GM21367 (cell line): Measurements from ENCODE around the gene JMJD1C.
"Not testable (repeated sequence)": the region's sequence is repeated elsewhere in the genome, so short reads cannot be mapped to it uniquely, and the experiment has no call there.

Source experiments
- ATAC-seq: cut with Tn5 transposase; IDR thresholded peaks from one replicate; pipeline ENCODE4 v1.9.1; 2021; ENCODE audit not compliant: unreplicated experiment

The JMJD1C gene

GRCh38 chr10:63407136-63407662 lies 58.6 kb downstream of the JMJD1C start:
- no peak for ATAC-seq

- ATAC-seq = no peak
Measured at GRCh38 chr10:63396133-63396761, 69.5 kb downstream of the JMJD1C start.

DNA sequence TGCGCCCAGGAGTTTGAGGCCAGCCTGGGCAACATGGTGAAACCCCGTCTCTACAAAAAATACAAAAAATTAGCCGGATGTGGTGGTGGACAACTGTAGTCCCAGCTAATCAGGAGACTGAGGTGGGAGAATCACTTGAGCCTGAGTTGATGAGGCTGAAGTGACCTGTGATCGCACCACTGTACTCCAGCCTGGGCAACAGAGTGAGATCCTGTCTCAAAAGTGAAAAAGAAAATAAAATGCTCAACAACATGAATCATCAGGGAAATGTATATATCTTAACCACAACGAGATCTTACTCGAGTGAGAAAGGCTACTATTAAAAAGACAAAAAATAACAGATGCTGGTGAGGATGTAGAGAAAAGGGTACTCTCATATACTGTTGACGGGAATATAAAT lies 72.7 kb downstream of the JMJD1C start:
- ATAC-seq = no peak

DNA sequence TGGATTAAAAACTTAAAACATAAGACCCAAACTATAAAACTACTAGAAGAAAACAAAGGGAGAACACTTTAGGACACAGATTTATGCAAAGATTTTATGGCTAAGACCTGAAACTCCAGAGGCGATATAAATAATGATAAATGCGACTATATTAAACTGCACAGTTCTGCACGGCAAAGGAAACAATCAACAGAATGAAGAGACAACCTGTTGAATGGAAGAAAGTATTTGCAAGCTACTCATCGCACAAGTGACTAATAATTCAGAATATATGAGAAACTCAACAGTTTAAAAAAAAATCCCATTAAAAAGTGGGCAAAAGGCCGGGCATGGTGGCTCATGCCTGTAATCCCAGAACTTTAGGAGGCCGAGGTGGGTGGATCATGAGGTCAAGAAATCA lies 73.6 kb downstream of the JMJD1C start:
- no peak for ATAC-seq

DNA sequence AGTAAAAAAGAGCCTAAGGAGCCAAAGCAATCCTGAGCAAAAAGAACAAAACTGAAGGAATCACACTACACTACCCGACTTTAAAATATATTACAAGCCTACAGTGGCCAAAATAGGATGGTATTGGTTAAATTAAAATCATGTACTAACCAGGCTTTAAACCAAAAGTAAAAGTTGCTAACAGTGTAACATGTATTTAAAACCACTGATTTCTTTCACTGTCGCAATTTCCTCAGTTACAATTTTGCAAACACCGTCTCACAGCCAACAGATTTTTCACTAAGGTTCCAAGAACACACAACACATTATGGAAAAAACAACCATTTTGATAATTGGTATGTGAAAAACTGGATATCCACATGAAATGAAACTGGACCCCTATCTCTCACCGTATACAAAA lies 74.0 kb downstream of the JMJD1C start:
- no peak for ATAC-seq

- ATAC-seq = no peak
Measured at GRCh38 chr10:63390521-63390920, 75.3 kb downstream of the JMJD1C start.

- no peak for ATAC-seq
Measured at GRCh38 chr10:63388421-63389031, 77.3 kb downstream of the JMJD1C start.

- ATAC-seq = no peak
Measured at GRCh38 chr10:63385254-63385653, 80.5 kb downstream of the JMJD1C start.

- no peak for ATAC-seq
Measured at GRCh38 chr10:63384675-63385074, 81.1 kb downstream of the JMJD1C start.

DNA sequence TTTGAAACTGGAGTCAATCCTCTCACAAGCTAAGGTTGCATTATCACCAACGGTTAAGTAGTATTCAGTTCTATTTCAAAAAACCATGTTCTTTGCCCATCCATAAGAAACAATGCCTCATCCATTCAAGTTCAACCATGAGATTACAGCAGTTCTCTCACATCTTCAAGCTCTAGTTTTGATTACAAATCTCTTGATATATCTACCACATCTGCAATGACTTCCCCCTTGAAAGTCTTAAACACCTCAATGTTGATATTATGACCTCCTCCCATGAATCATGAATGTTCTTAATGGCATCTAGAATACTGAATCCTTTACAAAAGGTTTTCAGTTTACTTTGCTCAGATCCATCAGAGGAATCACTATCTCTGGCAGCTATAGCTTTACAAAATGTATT lies 81.8 kb downstream of the JMJD1C start:
- ATAC-seq = no peak

GRCh38 chr10:63383141-63383540 lies 82.6 kb downstream of the JMJD1C start:
- no peak for ATAC-seq

GRCh38 chr10:63382066-63382465 lies 83.7 kb downstream of the JMJD1C start:
- ATAC-seq = no peak

DNA sequence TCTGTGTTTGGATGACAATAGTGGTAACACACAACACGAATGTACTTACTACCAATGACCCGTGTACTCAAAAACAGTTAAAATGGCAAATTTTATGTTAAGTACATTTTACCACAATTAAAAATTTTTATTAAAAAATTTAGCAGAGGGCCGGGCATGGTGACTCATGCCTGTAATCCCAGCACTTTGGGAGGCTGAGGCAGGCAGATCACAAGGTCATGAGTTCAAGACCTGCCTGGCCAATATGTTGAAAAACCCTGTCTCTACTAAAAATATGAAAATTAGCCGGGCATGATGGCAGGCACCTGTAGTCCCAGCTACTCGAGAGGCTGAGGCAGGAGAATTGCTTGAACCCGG lies 88.5 kb downstream of the JMJD1C start:
- ATAC-seq = not testable (repeated sequence)

GRCh38 chr10:63376560-63377304 lies 89.0 kb downstream of the JMJD1C start:
- ATAC-seq = peak; percentile 97

DNA sequence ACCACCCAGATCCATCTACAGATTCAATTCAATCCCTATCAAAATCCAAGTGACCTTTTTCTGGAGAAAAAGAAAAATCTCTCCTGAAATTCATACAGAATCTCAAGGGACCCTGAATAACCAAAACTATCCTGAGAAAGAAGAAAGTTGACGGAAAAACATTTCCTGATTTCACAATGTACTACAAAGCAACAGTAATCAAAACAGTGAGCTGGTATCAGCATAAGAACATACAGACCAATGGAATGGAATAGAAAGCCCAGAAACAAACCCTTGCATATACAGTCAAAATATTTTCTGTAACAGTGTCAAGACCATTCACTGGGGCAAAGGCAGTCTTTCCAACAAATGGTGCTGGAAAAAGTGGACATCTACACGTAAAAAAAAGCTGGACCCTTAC lies 89.9 kb downstream of the JMJD1C start:
- ATAC-seq = no peak

- ATAC-seq = no peak
Measured at GRCh38 chr10:63375458-63375857, 90.3 kb downstream of the JMJD1C start.

GRCh38 chr10:63374991-63375390 lies 90.8 kb downstream of the JMJD1C start:
- ATAC-seq = no peak

GRCh38 chr10:63373176-63373575 lies 92.6 kb downstream of the JMJD1C start:
- no peak for ATAC-seq

DNA sequence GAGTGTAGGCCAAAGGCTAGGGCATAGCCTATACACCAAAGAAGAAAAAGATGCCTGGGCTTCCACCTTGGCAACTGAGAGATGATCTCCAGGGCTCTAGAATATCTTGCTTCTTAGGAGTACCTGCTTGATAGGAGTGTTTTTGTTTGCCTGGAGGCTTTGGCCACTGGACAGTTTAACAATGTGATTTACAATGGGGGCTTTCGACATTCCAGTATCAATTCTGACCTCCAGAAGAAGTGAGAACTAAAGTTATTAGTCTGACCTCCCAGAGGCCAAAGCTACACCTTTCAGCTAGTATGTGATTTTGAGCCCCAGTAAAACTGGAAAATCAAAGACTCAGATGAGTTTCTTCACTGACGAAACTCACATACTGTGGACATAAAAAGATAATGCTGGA lies 96.1 kb downstream of the JMJD1C start:
- no peak for ATAC-seq

DNA sequence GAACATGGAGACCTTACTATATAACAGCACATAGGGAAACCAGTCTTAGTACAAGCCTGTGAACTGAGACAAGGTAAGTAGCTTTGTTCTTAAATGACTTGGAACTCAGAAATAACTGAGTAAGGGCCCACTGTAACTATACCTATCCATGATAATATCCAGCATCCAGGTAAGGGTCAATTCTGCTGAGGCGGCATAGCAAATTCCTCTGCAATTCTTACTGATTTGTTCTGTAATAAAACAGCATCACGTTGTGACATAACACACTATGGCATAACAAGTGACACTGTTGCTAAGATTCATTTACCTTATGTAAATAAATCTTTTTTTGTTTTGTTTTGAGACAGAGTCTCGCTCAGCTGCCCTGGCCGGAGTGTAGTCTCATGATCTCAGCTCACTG lies 97.4 kb downstream of the JMJD1C start:
- no peak for ATAC-seq

DNA sequence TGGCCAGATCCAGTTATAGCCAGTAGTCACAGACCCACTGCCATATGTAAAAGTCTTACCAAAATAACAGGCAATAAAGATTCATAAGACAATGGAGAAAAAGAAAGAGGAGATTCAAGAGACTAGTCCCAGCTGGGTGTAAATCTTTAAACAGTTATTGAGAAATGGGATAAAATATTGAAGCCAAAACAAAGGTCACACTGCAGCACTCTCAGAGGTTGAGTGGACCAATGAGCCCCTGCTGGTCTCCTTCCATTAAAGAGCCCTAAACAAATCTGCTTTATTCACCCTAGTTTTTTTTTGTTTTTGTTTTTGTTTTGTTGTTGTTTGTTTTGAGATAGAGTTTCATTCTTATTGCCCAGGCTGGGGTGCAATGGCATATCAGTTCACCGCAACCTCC lies 98.8 kb downstream of the JMJD1C start:
- no peak for ATAC-seq
